ENCODE results near the gene NEBL. TPM values are rescaled to one million over a fixed set of nuclear protein-coding genes. Genes with fewer than 3 reads are reported as not detected.
A peak's percentile ranks its signal among the peaks of the same experiment; 100 is the strongest.

Gene NEBL
- total and polyA plus RNA-seq, 2 experiments from 2014 or later, result 2.3 to 11.4 TPM

GRCh38 chr10:20785174-20785573, 111.9 kb downstream of the NEBL start (continued):
- TF ChIP-seq ZNF462 (CRISPR knock-in tag; IDR thresholded peaks at IDR 0.05), result no peak
- TF ChIP-seq EZH2phosphoT487 (IDR thresholded peaks at IDR 0.05; ENCODE audit: unreplicated experiment), result no peak
- TF ChIP-seq CTCF (conservative IDR thresholded peaks at IDR 0.05; ENCODE audit: low read depth in 2 of 2), result no peak

- Mint-ChIP-seq H3K27ac (no peak overlapping the region), H3K36me3 (ENCODE audit: low read depth) (no peaks in the 10 kb centered on the region), H3K4me3 (no peak overlapping the region), H3K4me1 (no peaks in the 10 kb centered on the region), H3K9me3 (no peaks in the 10 kb centered on the region), H3K27me3 (ENCODE audit: insufficient read depth, low read depth, poor library complexity) (no peaks in the 10 kb centered on the region)
- no peak for ATAC-seq
- DNase-seq (ENCODE audit: low spot score), result peak; percentile 10
- no peaks in the 10 kb centered on the region for H3K36me3 ChIP-seq (ENCODE audit: insufficient read depth)
- no peak overlapping the region for H3K4me3 ChIP-seq
- no peaks in the 10 kb centered on the region for H3K79me2 ChIP-seq (replicated peaks; ENCODE audit: insufficient read depth)
- H4K20me1 ChIP-seq (replicated peaks; ENCODE audit: insufficient read depth), result no peaks in the 10 kb centered on the region
- 0 out of 2 replicates have a peak, but pooled peaks cover 4% of the 10 kb centered on the region for H3K9me2 ChIP-seq (ENCODE audit: insufficient read depth)
- H3K4me2 ChIP-seq, result no peak overlapping the region
- no peak overlapping the region for H3K27ac ChIP-seq (ENCODE audit: low read depth)
- no peaks in the 10 kb centered on the region for H3F3A ChIP-seq (replicated peaks; ENCODE audit: low read depth)
- no peak overlapping the region for H2AFZ ChIP-seq
- H3K4me1 ChIP-seq (ENCODE audit: insufficient read depth), result no peaks in the 10 kb centered on the region
- H3K27me3 ChIP-seq (ENCODE audit: insufficient read depth), result no peaks in the 10 kb centered on the region
- TF ChIP-seq NANOG (IDR thresholded peaks at IDR 0.05; ENCODE audit: borderline replicate concordance) (no peak), ETS1 (IDR thresholded peaks at IDR 0.05) (no peak), STAT1 (IDR thresholded peaks at IDR 0.05; ENCODE audit: unreplicated experiment) (no peak), REST (IDR thresholded peaks at IDR 0.05; ENCODE audit: unreplicated experiment) (no peak), ZNF331 (CRISPR knock-in tag; IDR thresholded peaks at IDR 0.05; ENCODE audit: low read depth) (no peak), CTCF (conservative IDR thresholded peaks at IDR 0.05; ENCODE audit: low read depth in 2 of 2) (no peak), JUNB (IDR thresholded peaks at IDR 0.05; ENCODE audit: unreplicated experiment) (no peak)
These were observed 118.9 kb downstream of the NEBL start for GRCh38 chr10:20778008-20778757.

All from GM23338 (cell line).